GM18498 (cell line): ENCODE data around the gene NSG1.
A peak's percentile ranks its signal among the peaks of the same experiment; 100 is the strongest.

Experiments used
- ATAC-seq: cut with Tn5 transposase; IDR thresholded peaks from one replicate; pipeline ENCODE4 v1.9.1; 2021; ENCODE audit warnings: mild to moderate bottlenecking, moderate library complexity; ENCODE audit not compliant: unreplicated experiment

The NSG1 gene

GRCh38 chr4:4428966-4429875 lies 42.3 kb downstream of the NSG1 start:
- no peak for ATAC-seq

GRCh38 chr4:4430492-4431195 lies 43.7 kb downstream of the NSG1 start:
- ATAC-seq, result peak; percentile 66

- ATAC-seq, result no peak
Observed at GRCh38 chr4:4432341-4433125, 45.6 kb downstream of the NSG1 start.

- ATAC-seq, result no peak
Observed at GRCh38 chr4:4433941-4434340, 47.0 kb downstream of the NSG1 start.

- ATAC-seq, result no peak
Observed at GRCh38 chr4:4436244-4436823, 49.4 kb downstream of the NSG1 start.

GRCh38 chr4:4437798-4438470 lies 51.0 kb downstream of the NSG1 start:
- ATAC-seq, result no peak

GRCh38 chr4:4438891-4439290 lies 52.0 kb downstream of the NSG1 start:
- no peak for ATAC-seq

GRCh38 chr4:4439782-4440181 lies 52.9 kb downstream of the NSG1 start:
- ATAC-seq, result no peak

- ATAC-seq, result no peak
Observed at GRCh38 chr4:4440333-4441061, 53.6 kb downstream of the NSG1 start.

GRCh38 chr4:4443821-4444220 lies 56.9 kb downstream of the NSG1 start:
- ATAC-seq, result no peak

- no peak for ATAC-seq
Observed at GRCh38 chr4:4446434-4446833, 59.5 kb downstream of the NSG1 start.

GRCh38 chr4:4455210-4455865 lies 68.4 kb downstream of the NSG1 start:
- ATAC-seq, result peak; percentile 66

GRCh38 chr4:4456351-4456750 lies 69.4 kb downstream of the NSG1 start:
- ATAC-seq, result no peak

- ATAC-seq, result no peak
Observed at GRCh38 chr4:4456816-4457578, 70.1 kb downstream of the NSG1 start.

GRCh38 chr4:4457803-4458553 lies 71.1 kb downstream of the NSG1 start:
- ATAC-seq, result no peak

GRCh38 chr4:4459181-4459580 lies 72.3 kb downstream of the NSG1 start:
- no peak for ATAC-seq

GRCh38 chr4:4460759-4461158 lies 73.9 kb downstream of the NSG1 start:
- no peak for ATAC-seq

GRCh38 chr4:4461178-4461577 lies 74.3 kb downstream of the NSG1 start:
- no peak for ATAC-seq
